ENCODE measurements around the gene CCL7.

CCL7 gene

DNA sequence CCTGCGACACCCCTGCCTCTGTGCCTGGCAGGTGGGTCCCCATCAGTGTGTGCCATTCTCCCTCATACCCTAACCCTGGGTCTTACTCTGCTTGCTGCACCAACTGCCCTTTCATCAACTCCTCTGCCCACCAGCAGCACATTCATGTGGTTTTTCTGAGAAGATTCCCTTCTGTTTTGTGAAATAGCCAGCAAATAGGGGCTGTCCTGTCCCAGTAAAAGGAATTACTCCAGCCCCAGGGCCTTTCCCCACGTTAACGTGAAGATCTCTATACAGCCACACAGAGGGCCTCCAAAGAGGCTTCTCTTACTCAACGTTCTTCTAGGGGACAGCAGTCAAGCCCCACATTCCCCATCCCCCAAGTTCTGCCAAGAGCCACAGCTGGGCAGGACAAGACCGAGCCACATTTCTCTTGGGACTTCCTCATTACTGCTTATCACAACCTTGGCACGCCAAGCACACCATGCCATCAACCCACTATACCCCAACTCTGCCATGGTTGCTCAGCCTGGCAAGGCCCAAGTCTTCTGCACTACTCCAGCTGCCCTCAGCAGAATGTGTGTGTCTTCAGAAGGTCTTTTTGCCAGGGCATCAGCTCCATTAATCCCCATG, 33.6 kb upstream of the CCL7 start:
- Histone ChIP-seq H3K27me3 (replicated peaks in 2 of 5; ENCODE audit: control insufficient read depth in 4 of 5, insufficient read depth in 5 of 5, low read length in 4 of 5) (no peaks in the 10 kb centered on the region), H3K4me1 (ENCODE audit: control extremely low read depth in 1 of 4, control insufficient read depth in 4 of 4, insufficient read depth in 4 of 4, low read length in 3 of 4) (peaks cover 9 to 72% (median 65%) of the 10 kb centered on the region in 4 experiments), H3K27ac (ENCODE audit: insufficient read depth in 1 of 2, low read depth in 1 of 2, low read length in 2 of 2, poor library complexity in 1 of 2, severe bottlenecking in 2 of 2) (no peak overlapping the region), H3K36me3 (ENCODE audit: control insufficient read depth in 4 of 4, insufficient read depth in 4 of 4, low read length in 3 of 4) (no peaks in the 10 kb centered on the region), H3K4me3 (ENCODE audit: control insufficient read depth in 1 of 7, extremely low read depth in 1 of 7, insufficient read depth in 4 of 7, low read depth in 2 of 7, low read length in 6 of 7) (no peak overlapping the region), H3K9me3 (ENCODE audit: control extremely low read depth in 1 of 5, control insufficient read depth in 4 of 5, insufficient read depth in 2 of 5, low read depth in 1 of 5, low read length in 4 of 5) (no peaks in the 10 kb centered on the region)
- ChIA-PET CTCF (interaction anchor here (1.0 to 3.0 kb wide), 5 partner anchors 13 to 125 kb away, joined by 3 to 15 read pairs (median 6); partner anchors contain the start of gene CCL2), POLR2A (interaction anchor here (0.6 kb wide), 1 partner anchor 724 kb away, joined by 3 read pairs; no protein-coding TSS in a partner anchor)
- WGBS (ENCODE audit: insufficient coverage) = 45% methylated on average over 6 of the region's 6 CpGs
- peak; percentile 38 to 86 (median 81) for DNase-seq

- ChIA-PET POLR2A (no interaction called here), CTCF (interaction anchor here (1.0 to 3.0 kb wide), 4 partner anchors 18 to 123 kb away, joined by 3 to 15 read pairs (median 6); partner anchors contain the start of gene CCL2)
- peaks cover 19 to 83% (median 75%) of the 10 kb centered on the region in 4 experiments for H3K4me1 ChIP-seq (ENCODE audit: control extremely low read depth in 1 of 4, control insufficient read depth in 4 of 4, insufficient read depth in 4 of 4, low read length in 3 of 4)
Measured at GRCh38 chr17:34237458-34237857, 32.6 kb upstream of the CCL7 start.

GRCh38 chr17:34241062-34241461, 29.0 kb upstream of the CCL7 start:
- WGBS (ENCODE audit: insufficient coverage) = 4% methylated on average over 3 of the region's 4 CpGs
- Histone ChIP-seq H3K27me3 (replicated peaks in 2 of 5; ENCODE audit: control insufficient read depth in 4 of 5, insufficient read depth in 5 of 5, low read length in 4 of 5) (no peaks in the 10 kb centered on the region), H3K4me3 (ENCODE audit: control insufficient read depth in 1 of 7, extremely low read depth in 1 of 7, insufficient read depth in 4 of 7, low read depth in 2 of 7, low read length in 6 of 7) (no peak overlapping the region), H3K36me3 (ENCODE audit: control insufficient read depth in 4 of 4, insufficient read depth in 4 of 4, low read length in 3 of 4) (no peaks in the 10 kb centered on the region), H3K4me1 (ENCODE audit: control extremely low read depth in 1 of 4, control insufficient read depth in 4 of 4, insufficient read depth in 4 of 4, low read length in 3 of 4) (peaks cover 40 to 88% (median 78%) of the 10 kb centered on the region in 4 experiments), H3K27ac (ENCODE audit: insufficient read depth in 1 of 2, low read depth in 1 of 2, low read length in 2 of 2, poor library complexity in 1 of 2, severe bottlenecking in 2 of 2) (no peak overlapping the region), H3K9me3 (ENCODE audit: control extremely low read depth in 1 of 5, control insufficient read depth in 4 of 5, insufficient read depth in 2 of 5, low read depth in 1 of 5, low read length in 4 of 5) (no peaks in the 10 kb centered on the region)
- ChIA-PET CTCF (interaction anchor here (2.3 kb wide), 1 partner anchor 14 kb away, joined by 7 read pairs; the partner anchor contains the start of gene CCL2), POLR2A (interaction anchor here (1.3 kb wide), 1 partner anchor 11 kb away, joined by 4 read pairs; no protein-coding TSS in a partner anchor)
- DNase-seq = peak in 2 of 3 donors; percentile 42 to 43

More at GRCh38 chr17:34237458-34237857, 32.6 kb upstream of the CCL7 start:
- H3K27me3 ChIP-seq (replicated peaks in 2 of 5; ENCODE audit: control insufficient read depth in 4 of 5, insufficient read depth in 5 of 5, low read length in 4 of 5) = no peaks in the 10 kb centered on the region
- no peak overlapping the region for H3K4me3 ChIP-seq (ENCODE audit: control insufficient read depth in 1 of 7, extremely low read depth in 1 of 7, insufficient read depth in 4 of 7, low read depth in 2 of 7, low read length in 6 of 7)
- no peak for DNase-seq
- H3K27ac ChIP-seq (ENCODE audit: insufficient read depth in 1 of 2, low read depth in 1 of 2, low read length in 2 of 2, poor library complexity in 1 of 2, severe bottlenecking in 2 of 2) = no peak overlapping the region
- WGBS (ENCODE audit: insufficient coverage) = 100% methylated on average over 3 of the region's 3 CpGs
- no peaks in the 10 kb centered on the region for H3K36me3 ChIP-seq (ENCODE audit: control insufficient read depth in 4 of 4, insufficient read depth in 4 of 4, low read length in 3 of 4)
- H3K9me3 ChIP-seq (ENCODE audit: control extremely low read depth in 1 of 5, control insufficient read depth in 4 of 5, insufficient read depth in 2 of 5, low read depth in 1 of 5, low read length in 4 of 5) = no peaks in the 10 kb centered on the region

DNA sequence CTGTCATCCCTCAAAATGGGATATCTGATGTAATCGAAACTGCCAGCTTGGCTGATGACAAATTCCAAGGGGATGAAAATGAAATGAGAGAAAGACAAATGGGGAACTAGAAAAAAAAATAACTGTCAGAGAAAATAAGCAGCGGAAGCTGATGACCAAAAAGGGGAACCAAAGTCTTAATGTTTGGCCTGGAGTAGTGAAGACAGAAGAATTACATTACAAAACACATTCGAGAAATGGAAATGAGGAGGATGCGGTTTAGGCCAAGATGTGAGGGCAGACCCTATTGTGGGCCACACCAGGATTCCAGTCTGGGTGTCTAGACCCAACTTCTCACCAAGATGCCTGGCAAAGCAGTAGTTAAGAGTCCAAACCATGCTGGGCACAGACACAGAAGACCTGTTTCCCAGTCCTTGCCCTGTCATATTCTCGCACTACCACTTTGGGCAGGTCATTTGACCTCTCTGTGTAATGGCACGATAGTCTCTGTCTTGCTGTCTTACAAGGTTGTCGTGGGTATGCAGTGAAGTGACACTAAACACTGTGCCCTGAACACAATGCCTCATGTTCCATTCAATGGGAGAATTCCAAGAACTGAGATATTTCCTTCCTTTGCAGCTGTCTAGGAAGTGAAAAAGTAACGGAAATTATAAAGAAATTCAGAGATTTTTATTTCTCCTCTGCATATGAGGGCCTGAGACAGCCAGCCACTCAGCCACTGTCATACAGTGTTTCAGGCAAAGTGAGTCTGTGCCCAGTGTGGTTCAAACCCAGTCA, 27.2 kb upstream of the CCL7 start:
- 30% methylated on average over 7 of the region's 8 CpGs for WGBS (ENCODE audit: insufficient coverage)
- DNase-seq = peak; percentile 79 to 97 (median 96)

GRCh38 chr17:34243364-34244320, 26.4 kb upstream of the CCL7 start:
- H3K36me3 ChIP-seq (ENCODE audit: control insufficient read depth in 4 of 4, insufficient read depth in 4 of 4, low read length in 3 of 4) = no peaks in the 10 kb centered on the region
- no peaks in the 10 kb centered on the region for H3K9me3 ChIP-seq (ENCODE audit: control extremely low read depth in 1 of 5, control insufficient read depth in 4 of 5, insufficient read depth in 2 of 5, low read depth in 1 of 5, low read length in 4 of 5)
- H3K4me3 ChIP-seq (ENCODE audit: control insufficient read depth in 1 of 7, extremely low read depth in 1 of 7, insufficient read depth in 4 of 7, low read depth in 2 of 7, low read length in 6 of 7) = no peak overlapping the region
- CTCF ChIA-PET = interaction anchor here (2.3 kb wide), 1 partner anchor 11 kb away, joined by 7 read pairs; the partner anchor contains the start of gene CCL2
- POLR2A ChIA-PET = no interaction called here
- H3K27ac ChIP-seq (ENCODE audit: insufficient read depth in 1 of 2, low read depth in 1 of 2, low read length in 2 of 2, poor library complexity in 1 of 2, severe bottlenecking in 2 of 2) = peak overlapping the region in 1 of 2 experiments; percentile 38
- 94% methylated on average over 7 of the region's 7 CpGs for WGBS (ENCODE audit: insufficient coverage)
- H3K27me3 ChIP-seq (replicated peaks in 2 of 5; ENCODE audit: control insufficient read depth in 4 of 5, insufficient read depth in 5 of 5, low read length in 4 of 5) = no peaks in the 10 kb centered on the region
- peaks cover 51 to 91% (median 72%) of the 10 kb centered on the region in 4 experiments for H3K4me1 ChIP-seq (ENCODE audit: control extremely low read depth in 1 of 4, control insufficient read depth in 4 of 4, insufficient read depth in 4 of 4, low read length in 3 of 4)
- DNase-seq = no peak

More for the DNA sequence above, 27.2 kb upstream of the CCL7 start:
- POLR2A ChIA-PET = interaction anchor here (1.3 kb wide), 1 partner anchor 10 kb away, joined by 4 read pairs; no protein-coding TSS in a partner anchor
- H3K27ac ChIP-seq (ENCODE audit: insufficient read depth in 1 of 2, low read depth in 1 of 2, low read length in 2 of 2, poor library complexity in 1 of 2, severe bottlenecking in 2 of 2) = peak overlapping the region in 1 of 2 experiments; percentile 38
- no peaks in the 10 kb centered on the region for H3K27me3 ChIP-seq (replicated peaks in 2 of 5; ENCODE audit: control insufficient read depth in 4 of 5, insufficient read depth in 5 of 5, low read length in 4 of 5)
- CTCF ChIA-PET = interaction anchor here (1.3 to 2.3 kb wide), 2 partner anchors 12 to 40 kb away, joined by 3 to 7 read pairs; partner anchors contain the start of gene CCL2
- H3K4me1 ChIP-seq (ENCODE audit: control extremely low read depth in 1 of 4, control insufficient read depth in 4 of 4, insufficient read depth in 4 of 4, low read length in 3 of 4) = peaks cover 51 to 91% (median 78%) of the 10 kb centered on the region in 4 experiments
- peak overlapping the region in 1 of 7 experiments; percentile 18 for H3K4me3 ChIP-seq (ENCODE audit: control insufficient read depth in 1 of 7, extremely low read depth in 1 of 7, insufficient read depth in 4 of 7, low read depth in 2 of 7, low read length in 6 of 7)
- no peaks in the 10 kb centered on the region for H3K36me3 ChIP-seq (ENCODE audit: control insufficient read depth in 4 of 4, insufficient read depth in 4 of 4, low read length in 3 of 4)
- no peaks in the 10 kb centered on the region for H3K9me3 ChIP-seq (ENCODE audit: control extremely low read depth in 1 of 5, control insufficient read depth in 4 of 5, insufficient read depth in 2 of 5, low read depth in 1 of 5, low read length in 4 of 5)

DNA sequence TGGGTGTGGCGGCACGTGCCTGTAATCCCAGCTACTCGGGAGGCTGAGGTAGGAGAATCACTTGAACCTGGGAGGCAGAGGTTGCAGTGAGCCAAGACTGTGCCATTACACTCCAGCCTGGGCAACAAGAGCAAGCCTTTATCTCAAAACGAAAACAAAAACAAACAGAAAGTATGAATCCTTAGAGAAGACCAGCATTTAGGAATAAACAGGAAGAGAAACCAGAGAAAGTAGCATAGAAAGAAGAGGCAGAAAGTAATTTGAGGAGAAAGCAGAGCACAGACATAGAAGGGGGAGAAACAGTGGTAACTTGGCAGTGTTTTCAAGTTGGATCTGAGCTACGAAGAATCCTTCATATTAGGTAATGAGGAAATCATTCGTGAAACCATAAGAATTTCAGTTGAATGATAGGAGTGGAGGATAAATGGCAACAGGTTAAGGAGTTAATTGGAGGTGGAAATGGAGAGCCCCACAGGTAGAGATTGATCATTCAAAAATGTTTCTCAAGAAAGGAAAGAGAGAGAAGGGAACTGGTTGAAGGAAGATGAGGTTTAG, 24.6 kb upstream of the CCL7 start:
- Histone ChIP-seq H3K4me1 (ENCODE audit: control extremely low read depth in 1 of 4, control insufficient read depth in 4 of 4, insufficient read depth in 4 of 4, low read length in 3 of 4) (peaks cover 48 to 90% (median 63%) of the 10 kb centered on the region in 4 experiments), H3K9me3 (ENCODE audit: control extremely low read depth in 1 of 5, control insufficient read depth in 4 of 5, insufficient read depth in 2 of 5, low read depth in 1 of 5, low read length in 4 of 5) (no peaks in the 10 kb centered on the region), H3K27ac (ENCODE audit: insufficient read depth in 1 of 2, low read depth in 1 of 2, low read length in 2 of 2, poor library complexity in 1 of 2, severe bottlenecking in 2 of 2) (no peak overlapping the region), H3K4me3 (ENCODE audit: control insufficient read depth in 1 of 7, extremely low read depth in 1 of 7, insufficient read depth in 4 of 7, low read depth in 2 of 7, low read length in 6 of 7) (no peak overlapping the region), H3K27me3 (replicated peaks in 2 of 5; ENCODE audit: control insufficient read depth in 4 of 5, insufficient read depth in 5 of 5, low read length in 4 of 5) (peaks cover 0 to 3% (median 0%) of the 10 kb centered on the region in 5 experiments), H3K36me3 (ENCODE audit: control insufficient read depth in 4 of 4, insufficient read depth in 4 of 4, low read length in 3 of 4) (no peaks in the 10 kb centered on the region)
- POLR2A ChIA-PET = no interaction called here
- 96% methylated on average over 2 of the region's 6 CpGs for WGBS (ENCODE audit: insufficient coverage)
- DNase-seq = no peak
- CTCF ChIA-PET = interaction anchor here (1.0 kb wide), 1 partner anchor 116 kb away, joined by 3 read pairs; no protein-coding TSS in a partner anchor
